Measurements from ENCODE around the gene NME3.

The NME3 gene

GRCh38 chr16:1761751-1762150 lies 9.6 kb downstream of the NME3 start:
- no peak overlapping the region for H3K4me3 ChIP-seq (ENCODE audit: low read depth, low read length)
- TF ChIP-seq CTCF (IDR thresholded peaks at IDR 0.05; ENCODE audit: low read depth, low read length): no peak

GRCh38 chr16:1760911-1761310 lies 10.4 kb downstream of the NME3 start:
- no peak overlapping the region for H3K4me3 ChIP-seq (ENCODE audit: low read depth, low read length)
- TF ChIP-seq CTCF (IDR thresholded peaks at IDR 0.05; ENCODE audit: low read depth, low read length): no peak

- H3K4me3 ChIP-seq (ENCODE audit: low read depth, low read length): no peak overlapping the region
- TF ChIP-seq CTCF (IDR thresholded peaks at IDR 0.05; ENCODE audit: low read depth, low read length): no peak
These were observed 11.8 kb downstream of the NME3 start for GRCh38 chr16:1759511-1759910.

- no peak overlapping the region for H3K4me3 ChIP-seq (ENCODE audit: low read depth, low read length)
- TF ChIP-seq CTCF (IDR thresholded peaks at IDR 0.05; ENCODE audit: low read depth, low read length): no peak
These were observed 12.4 kb downstream of the NME3 start for GRCh38 chr16:1758923-1759322.

GRCh38 chr16:1757714-1758461 lies 13.5 kb downstream of the NME3 start:
- no peak for TF ChIP-seq CTCF (IDR thresholded peaks at IDR 0.05; ENCODE audit: low read depth, low read length)
- no peak overlapping the region for H3K4me3 ChIP-seq (ENCODE audit: low read depth, low read length)

- no peak for TF ChIP-seq CTCF (IDR thresholded peaks at IDR 0.05; ENCODE audit: low read depth, low read length)
- H3K4me3 ChIP-seq (ENCODE audit: low read depth, low read length): no peak overlapping the region
These were observed 17.1 kb downstream of the NME3 start for GRCh38 chr16:1754204-1754603.

- H3K4me3 ChIP-seq (ENCODE audit: low read depth, low read length): no peak overlapping the region
- no peak for TF ChIP-seq CTCF (IDR thresholded peaks at IDR 0.05; ENCODE audit: low read depth, low read length)
These were observed 18.5 kb downstream of the NME3 start for GRCh38 chr16:1752853-1753252.

Data from WI38 (cell line).